Lung (tissue), 12 donors: Measurements from ENCODE around the gene ELOVL5. TPM values are rescaled to one million over a fixed set of nuclear protein-coding genes. Genes with fewer than 3 reads are reported as not detected.
A peak's percentile ranks its signal among the peaks of the same experiment; 100 is the strongest.

Experiments
- ATAC-seq: fragments of 200-7000 bp; cut with Tn5 transposase; one replicate; pipeline ENCODE4 v1.9.1; 2020; ENCODE audit warnings: moderate number of reproducible peaks; ENCODE audit not compliant: insufficient read depth, low FRiP score
- DNase-seq, 3 donors: peaks; one replicate each; pipeline ENCODE4 v3.0.0-alpha.2; 2013 to 2017
- H3K27ac ChIP-seq, 2 donors: one replicate each; pipeline ENCODE4 v1.5.1; 2013; ENCODE audit warnings: mild to moderate bottlenecking in 2 of 2, moderate library complexity in 2 of 2, control low read depth in 1 of 2, inconsistent platforms in 1 of 2, low read depth in 1 of 2, low read length in 1 of 2
- H3K27me3 ChIP-seq, 3 donors: one replicate each; pipeline ENCODE4 v1.5.1; 2013; ENCODE audit warnings: low read length in 2 of 3; ENCODE audit not compliant: control insufficient read depth in 3 of 3, insufficient read depth in 3 of 3
- H3K36me3 ChIP-seq, 4 donors: one replicate each; pipeline ENCODE4 v1.5.1; 2013; ENCODE audit warnings: low read length in 4 of 4, mild to moderate bottlenecking in 1 of 4, moderate library complexity in 1 of 4; ENCODE audit not compliant: control insufficient read depth in 4 of 4, insufficient read depth in 4 of 4
- H3K4me1 ChIP-seq, 5 donors: one replicate each; pipeline ENCODE4 v1.5.1; 2013; ENCODE audit warnings: low read length in 5 of 5, mild to moderate bottlenecking in 2 of 5, moderate library complexity in 1 of 5; ENCODE audit not compliant: control insufficient read depth in 5 of 5, insufficient read depth in 5 of 5
- H3K4me3 ChIP-seq: one replicate; pipeline ENCODE4 v1.5.1; 2013; ENCODE audit warnings: mild to moderate bottlenecking, control low read depth, moderate library complexity
- H3K9ac ChIP-seq, 2 donors: one replicate each; pipeline ENCODE4 v1.5.1; 2013; ENCODE audit warnings: low read length in 2 of 2, control low read depth in 1 of 2; ENCODE audit not compliant: insufficient read depth in 1 of 2
- H3K9me3 ChIP-seq, 4 donors: one replicate each; pipeline ENCODE4 v1.5.1; 2013; ENCODE audit warnings: low read length in 3 of 4, mild to moderate bottlenecking in 1 of 4, moderate library complexity in 1 of 4; ENCODE audit not compliant: control insufficient read depth in 4 of 4, insufficient read depth in 3 of 4
- WGBS, 2 donors: extraction: QIAGEN DNeasy Blood & Tissue Kit; methylation state at CpG; one replicate each; pipeline ENCODE4 v1.1.7; 2013; 5-methylcytosine and 5-hydroxymethylcytosine counted together
- polyA plus RNA-seq, 2 donors: library from polyadenylated mRNA; stranded (reverse); fragments of 200-250 nt; gene quantifications; one replicate each; pipeline ENCODE4 v1.2.1, GENCODE V29; 2013
- total RNA-seq, 2 donors: library from RNA; depleted of rRNA in 1 of 2; stranded (reverse); fragments of >200 nt in 1 of 2; gene quantifications; one replicate each; pipeline ENCODE4 v1.2.1, GENCODE V29; 2014 to 2021
- TF ChIP-seq, protein P1 (sequence below): IDR thresholded peaks from 2 replicates; pipeline ENCODE4 v1.5.1; 2012; ENCODE audit warnings: mild to moderate bottlenecking; ENCODE audit errors: control extremely low read depth, extremely low read depth
- donor health status: control.
- donor health status: control.
- donor health status: Bipolar disorder and iron deficiency.
- donor health status: healthy.
- donor health status: DM: yes; HTN: yes; CAD: no.

The ELOVL5 gene
- total and polyA plus RNA-seq, 4 donors = 37.7 to 95.6 (median 89.9) TPM

GRCh38 chr6:53302678-53303360 lies 45.9 kb downstream of the ELOVL5 start:
- peak in 2 of 3 donors; percentile 27 to 61 for DNase-seq
- TF ChIP-seq, protein P1, sequence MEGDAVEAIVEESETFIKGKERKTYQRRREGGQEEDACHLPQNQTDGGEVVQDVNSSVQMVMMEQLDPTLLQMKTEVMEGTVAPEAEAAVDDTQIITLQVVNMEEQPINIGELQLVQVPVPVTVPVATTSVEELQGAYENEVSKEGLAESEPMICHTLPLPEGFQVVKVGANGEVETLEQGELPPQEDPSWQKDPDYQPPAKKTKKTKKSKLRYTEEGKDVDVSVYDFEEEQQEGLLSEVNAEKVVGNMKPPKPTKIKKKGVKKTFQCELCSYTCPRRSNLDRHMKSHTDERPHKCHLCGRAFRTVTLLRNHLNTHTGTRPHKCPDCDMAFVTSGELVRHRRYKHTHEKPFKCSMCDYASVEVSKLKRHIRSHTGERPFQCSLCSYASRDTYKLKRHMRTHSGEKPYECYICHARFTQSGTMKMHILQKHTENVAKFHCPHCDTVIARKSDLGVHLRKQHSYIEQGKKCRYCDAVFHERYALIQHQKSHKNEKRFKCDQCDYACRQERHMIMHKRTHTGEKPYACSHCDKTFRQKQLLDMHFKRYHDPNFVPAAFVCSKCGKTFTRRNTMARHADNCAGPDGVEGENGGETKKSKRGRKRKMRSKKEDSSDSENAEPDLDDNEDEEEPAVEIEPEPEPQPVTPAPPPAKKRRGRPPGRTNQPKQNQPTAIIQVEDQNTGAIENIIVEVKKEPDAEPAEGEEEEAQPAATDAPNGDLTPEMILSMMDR = no peak
- peak overlapping the region in 1 of 2 donors; percentile 40 for H3K27ac ChIP-seq
- no peaks in the 10 kb centered on the region for H3K9me3 ChIP-seq
- no peak overlapping the region for H3K9ac ChIP-seq
- no peak for ATAC-seq
- H3K4me1 ChIP-seq = peaks cover 6 to 44% (median 16%) of the 10 kb centered on the region in 5 donors
- no peak overlapping the region for H3K4me3 ChIP-seq
- no peaks in the 10 kb centered on the region for H3K27me3 ChIP-seq
- 8 to 10% methylated on average over 6 of the region's 6 CpGs for WGBS, 2 donors
- no peaks in the 10 kb centered on the region for H3K36me3 ChIP-seq

- Histone ChIP-seq H3K27me3 (no peaks in the 10 kb centered on the region), H3K4me1 (peaks cover 6 to 41% (median 16%) of the 10 kb centered on the region in 5 donors), H3K27ac (peak overlapping the region; percentile 74 to 80), H3K9me3 (no peaks in the 10 kb centered on the region), H3K9ac (no peak overlapping the region), H3K4me3 (no peak overlapping the region), H3K36me3 (peaks cover 0 to under 1% (median 0%) of the 10 kb centered on the region in 4 donors)
- DNase-seq (peak in 1 of 3 donors; percentile 18), ATAC-seq (no peak)
- WGBS, 2 donors = 60 to 69% methylated on average over 7 of the region's 7 CpGs
- TF ChIP-seq, protein P1 = no peak
Measured at GRCh38 chr6:53301801-53302537, 46.8 kb downstream of the ELOVL5 start.

DNA sequence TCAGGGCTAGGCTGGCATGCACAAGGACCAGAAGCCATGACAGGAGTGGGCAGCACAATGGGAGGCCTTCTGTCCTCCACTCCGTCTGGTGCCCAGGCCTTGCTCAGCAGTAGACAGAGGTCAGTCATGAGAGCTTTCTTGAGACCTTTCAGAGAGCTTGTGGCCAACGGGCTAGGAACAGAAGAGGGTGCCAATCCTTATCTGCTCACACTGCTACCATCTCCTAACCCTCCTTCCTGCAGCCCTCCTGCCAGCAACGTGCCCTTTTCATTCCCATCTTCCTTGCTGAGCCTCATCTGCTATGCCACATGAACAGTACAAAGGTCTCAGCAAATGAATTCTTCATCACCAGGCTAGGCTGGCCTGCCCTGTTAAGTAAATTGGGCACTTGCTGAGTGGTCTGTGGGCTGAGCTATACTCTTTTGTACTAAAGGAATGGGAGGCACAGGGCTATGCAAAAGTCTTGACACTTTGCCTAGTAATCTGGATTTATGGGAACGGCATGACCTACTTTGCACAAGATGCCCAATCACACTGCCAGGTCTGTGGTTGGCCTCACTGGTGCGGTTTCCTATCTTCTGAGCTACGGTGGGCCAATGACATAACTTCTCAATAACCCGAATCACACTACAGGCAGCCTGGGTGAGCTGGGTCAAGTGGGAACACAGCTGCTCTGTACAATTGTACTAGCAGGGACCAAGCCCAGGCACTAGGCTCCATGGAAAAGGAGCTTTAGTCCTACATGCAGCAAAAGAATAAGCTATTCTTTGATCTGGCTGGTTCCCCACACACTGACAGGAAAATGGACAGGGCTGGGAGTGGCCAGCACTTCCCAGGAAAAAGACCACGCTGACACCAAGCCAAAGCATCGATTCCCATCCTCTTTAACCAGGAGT lies 47.8 kb downstream of the ELOVL5 start:
- Histone ChIP-seq H3K4me1 (peaks cover 6 to 39% (median 16%) of the 10 kb centered on the region in 5 donors), H3K27ac (peak overlapping the region; percentile 54 to 82), H3K36me3 (peaks cover 0 to 1% (median 0%) of the 10 kb centered on the region in 4 donors), H3K27me3 (no peaks in the 10 kb centered on the region), H3K9me3 (no peaks in the 10 kb centered on the region), H3K4me3 (no peak overlapping the region), H3K9ac (no peak overlapping the region)
- 31 to 34% methylated on average over 9 of the region's 9 CpGs for WGBS, 2 donors
- TF ChIP-seq, protein P1 = no peak
- DNase-seq (peak in 2 of 3 donors; percentile 15 to 16), ATAC-seq (peak; percentile 66)
